Caco-2 (cell line): ENCODE measurements around the gene ADCY5. TPM values are rescaled to one million over a fixed set of nuclear protein-coding genes. Genes with fewer than 3 reads are reported as not detected.

Experiments
- BruUV-seq: library from RNA; stranded (reverse); fragments of 400-500 nt; replicated peaks from 2 replicates; lab custom pipeline; 2021; lab: Mats Ljungman, UMichigan
- CTCF ChIA-PET: fragments of 300-600 bp; sonication (Branson Sonifier 250); formaldehyde crosslinking; loops from one replicate; lab custom pipeline; 2022; ENCODE audit warnings: antibody characterized with exemption; lab: Charles Lee
- POLR2A ChIA-PET: fragments of 300-600 bp; sonication (Branson Sonifier 250); formaldehyde crosslinking; loops from one replicate; lab custom pipeline; 2022; ENCODE audit warnings: antibody characterized with exemption; lab: Charles Lee
- DNase-seq, 2 experiments: peaks; one replicate each; pipeline versions ENCODE4 v3.0.0 to v3.0.0-alpha.2; 2020 to 2022
- H3K27me3 ChIP-seq: replicated peaks from 2 replicates; pipeline ENCODE4 v1.6.0; 2011; ENCODE audit warnings: low read length; ENCODE audit not compliant: control insufficient read depth, insufficient read depth
- H3K36me3 ChIP-seq: 2 replicates; pipeline ENCODE4 v1.5.1; 2011; ENCODE audit warnings: low read length; ENCODE audit not compliant: control insufficient read depth, insufficient read depth
- H3K4me1 ChIP-seq: fragments of 250-450 bp; sonication (Bioruptor Pico); 2 replicates; pipeline ENCODE4 v1.5.1; 2020; ENCODE audit warnings: mild to moderate bottlenecking
- H3K4me3 ChIP-seq: 2 replicates; pipeline ENCODE4 v1.5.1; 2011; ENCODE audit warnings: low read depth, mild to moderate bottlenecking, control low read depth, low read length
- H3K9me3 ChIP-seq: fragments of 250-450 bp; sonication (Bioruptor Pico); 2 replicates; pipeline ENCODE4 v1.5.1; 2020; ENCODE audit warnings: mild to moderate bottlenecking, moderate library complexity
- H3K27ac Mint-ChIP-seq: one replicate; pipeline ENCODE4 v1.8.0; 2022; ENCODE audit warnings: mixed read lengths; ENCODE audit not compliant: unreplicated experiment
- H3K27me3 Mint-ChIP-seq: one replicate; pipeline ENCODE4 v1.8.0; 2022; ENCODE audit warnings: mixed read lengths; ENCODE audit not compliant: insufficient read depth, unreplicated experiment
- H3K36me3 Mint-ChIP-seq: one replicate; pipeline ENCODE4 v1.8.0; 2022; ENCODE audit warnings: mild to moderate bottlenecking, mixed read lengths; ENCODE audit not compliant: insufficient read depth, unreplicated experiment
- H3K4me1 Mint-ChIP-seq: one replicate; pipeline ENCODE4 v1.8.0; 2022; ENCODE audit warnings: low read depth, mixed read lengths; ENCODE audit not compliant: unreplicated experiment
- H3K4me3 Mint-ChIP-seq: one replicate; pipeline ENCODE4 v1.8.0; 2022; ENCODE audit warnings: mild to moderate bottlenecking, moderate library complexity, mixed read lengths; ENCODE audit not compliant: unreplicated experiment
- H3K9me3 Mint-ChIP-seq: one replicate; pipeline ENCODE4 v1.8.0; 2022; ENCODE audit warnings: mixed read lengths; ENCODE audit not compliant: unreplicated experiment
- CTCF ChIP-seq, 2 experiments: fragments of 200-600 bp in 1 of 2; IDR thresholded peaks; 1 replicate in 1 of 2; 2 replicates in 1 of 2; pipeline versions ENCODE4 v1.5.1 to v1.8.0; 2011 to 2022; ENCODE audit warnings: antibody characterized with exemption in 1 of 2, control low read depth in 1 of 2, inconsistent platforms in 1 of 2, low read depth in 1 of 2, low read length in 1 of 2, mild to moderate bottlenecking in 1 of 2, moderate library complexity in 1 of 2; ENCODE audit not compliant: insufficient read depth in 1 of 2, severe bottlenecking in 1 of 2, unreplicated experiment in 1 of 2
- intact Hi-C: fragments of 100-400 bp; cut with micrococcal nuclease; formaldehyde crosslinking; loops from one replicate; pipeline ENCODE4 v1.10.0; 2022; ENCODE audit not compliant: unreplicated experiment
- total RNA-seq: library from RNA; stranded (reverse); gene quantifications from 2 replicates; pipeline ENCODE4 v1.2.3, GENCODE V29; 2022

Gene ADCY5
- total RNA-seq, 1 experiment from 2014 or later: 0.91 TPM

DNA sequence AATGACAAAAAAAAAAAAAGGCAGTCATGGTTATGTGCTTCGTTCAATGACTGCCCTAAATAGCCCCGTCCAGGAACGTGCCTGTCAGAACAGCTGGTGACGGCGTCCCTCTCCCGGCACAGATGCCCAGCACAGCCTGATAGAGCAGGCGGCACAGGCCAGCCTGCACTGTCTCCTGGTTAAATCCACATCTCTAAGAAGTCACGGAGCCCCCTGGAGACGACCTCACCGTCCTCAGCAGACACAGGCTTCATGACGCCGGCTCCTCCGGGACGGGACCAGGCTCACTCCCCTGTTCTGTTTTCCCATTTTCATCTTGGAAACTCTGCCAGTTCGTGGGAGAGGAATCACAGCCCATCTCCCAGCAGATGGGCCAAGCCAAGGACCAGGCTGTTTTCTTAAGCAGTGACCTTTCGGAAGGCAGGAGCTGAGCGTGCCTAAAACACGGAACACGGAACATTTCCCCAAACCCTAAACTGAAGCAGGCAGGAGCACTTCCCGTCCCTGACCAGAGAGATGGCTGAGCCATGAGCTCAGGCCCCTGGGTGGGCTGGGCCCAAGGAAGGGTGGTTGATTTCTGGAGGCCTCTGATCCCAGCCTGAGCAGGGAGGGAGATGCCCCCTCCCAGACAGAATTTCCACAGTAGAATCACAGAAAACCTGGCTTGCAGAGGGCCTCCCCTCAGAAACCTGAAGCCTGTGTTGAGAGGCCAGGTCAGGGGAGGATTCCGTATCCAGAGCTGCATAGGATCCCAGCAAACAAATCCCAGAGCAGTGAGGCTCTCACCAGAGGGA lies 35.9 kb downstream of the ADCY5 start:
- no peak for DNase-seq
- Histone ChIP-seq H3K27me3 (no peaks in the 10 kb centered on the region), H3K4me1 (peaks cover 35% of the 10 kb centered on the region), H3K4me3 (no peak overlapping the region), H3K9me3 (no peaks in the 10 kb centered on the region), H3K36me3 (no peaks in the 10 kb centered on the region)
- CTCF ChIA-PET: interaction anchor here (1.1 kb wide), 1 partner anchor 22 kb away, joined by 3 read pairs; no protein-coding TSS in a partner anchor
- POLR2A ChIA-PET: no interaction called here
- Mint-ChIP-seq H3K36me3 (no peaks in the 10 kb centered on the region), H3K27ac (no peak overlapping the region), H3K4me1 (peaks cover 9% of the 10 kb centered on the region), H3K4me3 (no peak overlapping the region), H3K27me3 (no peaks in the 10 kb centered on the region), H3K9me3 (no peaks in the 10 kb centered on the region)
- BruUV-seq: no TSS peak
- intact Hi-C loops: no loop called here
- no peak for TF ChIP-seq CTCF (IDR thresholded peaks at IDR 0.05; ENCODE audit: insufficient read depth in 1 of 2, low read depth in 1 of 2, low read length in 1 of 2, severe bottlenecking in 1 of 2, unreplicated experiment in 1 of 2)

- H3K4me1 Mint-ChIP-seq: peaks cover 9% of the 10 kb centered on the region
- H3K36me3 ChIP-seq: no peaks in the 10 kb centered on the region
- H3K27me3 Mint-ChIP-seq: no peaks in the 10 kb centered on the region
- no peaks in the 10 kb centered on the region for H3K9me3 ChIP-seq
- H3K4me1 ChIP-seq: peaks cover 35% of the 10 kb centered on the region
- DNase-seq: peak; percentile 35 to 58
- TF ChIP-seq CTCF (IDR thresholded peaks at IDR 0.05; ENCODE audit: insufficient read depth in 1 of 2, low read depth in 1 of 2, low read length in 1 of 2, severe bottlenecking in 1 of 2, unreplicated experiment in 1 of 2): peak in 1 of 2 experiments; percentile 35
- H3K4me3 Mint-ChIP-seq: no peak overlapping the region
- H3K9me3 Mint-ChIP-seq: no peaks in the 10 kb centered on the region
- BruUV-seq: no TSS peak
- H3K27ac Mint-ChIP-seq: peak overlapping the region; percentile 0
- POLR2A ChIA-PET: no interaction called here
- H3K4me3 ChIP-seq: no peak overlapping the region
- H3K27me3 ChIP-seq: no peaks in the 10 kb centered on the region
- CTCF ChIA-PET: interaction anchor here (0.6 to 1.1 kb wide), 2 partner anchors 21 to 242 kb away, joined by 3 to 6 read pairs; no protein-coding TSS in a partner anchor
- intact Hi-C loops: no loop called here
- H3K36me3 Mint-ChIP-seq: no peaks in the 10 kb centered on the region
Observed at GRCh38 chr3:123412076-123412475, 36.8 kb downstream of the ADCY5 start.

DNA sequence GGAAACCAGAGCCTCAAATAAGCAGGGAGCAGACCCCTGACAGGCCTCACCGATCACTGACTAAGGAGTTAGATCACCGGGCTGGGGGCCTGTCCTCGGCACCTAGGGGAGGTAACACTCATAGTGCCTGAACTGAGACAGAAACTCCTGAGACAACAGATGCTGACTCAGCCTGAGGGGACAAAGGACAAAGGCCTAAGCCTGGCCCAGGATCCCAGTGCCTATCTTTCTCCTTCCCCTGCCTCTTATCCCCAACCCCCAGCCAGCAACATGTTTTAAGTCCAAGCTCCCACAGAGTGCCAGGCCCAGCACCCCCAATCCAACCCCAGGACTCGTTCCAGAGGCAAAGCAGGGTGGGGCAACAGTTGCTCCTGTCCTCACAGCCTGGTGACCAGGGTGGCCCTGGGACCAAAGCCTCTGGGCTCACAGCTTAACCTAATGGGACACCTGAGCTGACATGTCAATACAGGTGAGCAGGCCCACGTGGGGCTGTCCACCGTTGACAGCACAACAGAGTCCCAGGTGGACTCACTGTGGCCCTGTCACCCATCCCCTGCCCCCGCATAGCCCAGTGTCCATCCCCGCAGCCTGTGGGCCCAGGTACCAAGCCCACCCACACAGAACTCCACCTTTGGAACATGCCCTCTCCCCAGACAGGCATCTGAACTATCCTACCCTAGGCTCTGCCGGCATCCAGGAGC lies 37.4 kb downstream of the ADCY5 start:
- no TSS peak for BruUV-seq
- peak in 1 of 2 experiments; percentile 51 for DNase-seq
- no peaks in the 10 kb centered on the region for H3K9me3 Mint-ChIP-seq
- H3K27ac Mint-ChIP-seq: peak overlapping the region; percentile 0
- ChIA-PET CTCF (no interaction called here), POLR2A (no interaction called here)
- TF ChIP-seq CTCF (IDR thresholded peaks at IDR 0.05; ENCODE audit: insufficient read depth in 1 of 2, low read depth in 1 of 2, low read length in 1 of 2, severe bottlenecking in 1 of 2, unreplicated experiment in 1 of 2): no peak
- H3K4me3 Mint-ChIP-seq: no peak overlapping the region
- no peaks in the 10 kb centered on the region for H3K27me3 Mint-ChIP-seq
- intact Hi-C loops: no loop called here
- H3K4me1 ChIP-seq: peaks cover 35% of the 10 kb centered on the region
- peaks cover 9% of the 10 kb centered on the region for H3K4me1 Mint-ChIP-seq
- no peak overlapping the region for H3K4me3 ChIP-seq
- no peaks in the 10 kb centered on the region for H3K36me3 ChIP-seq
- H3K36me3 Mint-ChIP-seq: no peaks in the 10 kb centered on the region
- no peaks in the 10 kb centered on the region for H3K27me3 ChIP-seq
- no peaks in the 10 kb centered on the region for H3K9me3 ChIP-seq
